ENCODE measurements around the gene MAGI1.
A peak's percentile ranks its signal among the peaks of the same experiment; 100 is the strongest.

The MAGI1 gene

GRCh38 chr3:65927576-65927975 is 111.1 kb downstream of the MAGI1 start:
- Histone ChIP-seq H3K4me3 (ENCODE audit: low read length, poor library complexity, severe bottlenecking) (no peak overlapping the region), H3F3A (ENCODE audit: low read depth) (no peaks in the 10 kb centered on the region), H2AFZ (ENCODE audit: low read length) (no peak overlapping the region), H3K36me3 (ENCODE audit: insufficient read depth, low read length) (no peaks in the 10 kb centered on the region), H3K79me2 (ENCODE audit: insufficient read depth, low read length) (no peaks in the 10 kb centered on the region), H3K9me3 (ENCODE audit: insufficient read depth, low read depth, low read length) (no peaks in the 10 kb centered on the region), H3K4me2 (ENCODE audit: low read depth, low read length, poor library complexity, severe bottlenecking) (peak overlapping the region; percentile 66), H4K20me1 (ENCODE audit: insufficient read depth, low read length, poor library complexity, severe bottlenecking) (peaks cover 9% of the 10 kb centered on the region), H3K9ac (ENCODE audit: low read depth, low read length, poor library complexity, severe bottlenecking) (no peak overlapping the region), H3K4me1 (ENCODE audit: insufficient read depth, low read length, poor library complexity, severe bottlenecking) (peaks cover 31% of the 10 kb centered on the region), H3K9me2 (replicated peaks; ENCODE audit: low read depth, low read length) (no peaks in the 10 kb centered on the region), H3K27me3 (ENCODE audit: insufficient read depth, low read length, poor library complexity, severe bottlenecking) (no peaks in the 10 kb centered on the region)
- TF ChIP-seq CTCF (conservative IDR thresholded peaks at IDR 0.05; ENCODE audit: low read length) = no peak
- TF ChIP-seq EZH2phosphoT487 (IDR thresholded peaks at IDR 0.05; ENCODE audit: borderline replicate concordance) = no peak

- no peaks in the 10 kb centered on the region for H3K36me3 ChIP-seq (ENCODE audit: insufficient read depth, low read length)
- no peak overlapping the region for H2AFZ ChIP-seq (ENCODE audit: low read length)
- no peaks in the 10 kb centered on the region for H3F3A ChIP-seq (ENCODE audit: low read depth)
- peaks cover 9% of the 10 kb centered on the region for H4K20me1 ChIP-seq (ENCODE audit: insufficient read depth, low read length, poor library complexity, severe bottlenecking)
- H3K4me3 ChIP-seq (ENCODE audit: low read length, poor library complexity, severe bottlenecking) = no peak overlapping the region
- H3K27me3 ChIP-seq (ENCODE audit: insufficient read depth, low read length, poor library complexity, severe bottlenecking) = no peaks in the 10 kb centered on the region
- TF ChIP-seq EZH2phosphoT487 (IDR thresholded peaks at IDR 0.05; ENCODE audit: borderline replicate concordance) (no peak), CTCF (conservative IDR thresholded peaks at IDR 0.05; ENCODE audit: low read length) (no peak)
- no peaks in the 10 kb centered on the region for H3K9me2 ChIP-seq (replicated peaks; ENCODE audit: low read depth, low read length)
- no peaks in the 10 kb centered on the region for H3K9me3 ChIP-seq (ENCODE audit: insufficient read depth, low read depth, low read length)
- no peak overlapping the region for H3K9ac ChIP-seq (ENCODE audit: low read depth, low read length, poor library complexity, severe bottlenecking)
- H3K4me2 ChIP-seq (ENCODE audit: low read depth, low read length, poor library complexity, severe bottlenecking) = no peak overlapping the region
- peaks cover 31% of the 10 kb centered on the region for H3K4me1 ChIP-seq (ENCODE audit: insufficient read depth, low read length, poor library complexity, severe bottlenecking)
- H3K79me2 ChIP-seq (ENCODE audit: insufficient read depth, low read length) = no peaks in the 10 kb centered on the region
Observed at GRCh38 chr3:65925254-65925954, 113.3 kb downstream of the MAGI1 start.

GRCh38 chr3:65924762-65925161 is 114.0 kb downstream of the MAGI1 start:
- H4K20me1 ChIP-seq (ENCODE audit: insufficient read depth, low read length, poor library complexity, severe bottlenecking) = peaks cover 9% of the 10 kb centered on the region
- no peak overlapping the region for H3K4me3 ChIP-seq (ENCODE audit: low read length, poor library complexity, severe bottlenecking)
- H3K27me3 ChIP-seq (ENCODE audit: insufficient read depth, low read length, poor library complexity, severe bottlenecking) = no peaks in the 10 kb centered on the region
- no peaks in the 10 kb centered on the region for H3K9me2 ChIP-seq (replicated peaks; ENCODE audit: low read depth, low read length)
- peaks cover 31% of the 10 kb centered on the region for H3K4me1 ChIP-seq (ENCODE audit: insufficient read depth, low read length, poor library complexity, severe bottlenecking)
- H3F3A ChIP-seq (ENCODE audit: low read depth) = no peaks in the 10 kb centered on the region
- no peaks in the 10 kb centered on the region for H3K36me3 ChIP-seq (ENCODE audit: insufficient read depth, low read length)
- H3K79me2 ChIP-seq (ENCODE audit: insufficient read depth, low read length) = no peaks in the 10 kb centered on the region
- no peaks in the 10 kb centered on the region for H3K9me3 ChIP-seq (ENCODE audit: insufficient read depth, low read depth, low read length)
- H3K9ac ChIP-seq (ENCODE audit: low read depth, low read length, poor library complexity, severe bottlenecking) = no peak overlapping the region
- H2AFZ ChIP-seq (ENCODE audit: low read length) = no peak overlapping the region
- no peak for TF ChIP-seq CTCF (conservative IDR thresholded peaks at IDR 0.05; ENCODE audit: low read length)
- TF ChIP-seq EZH2phosphoT487 (IDR thresholded peaks at IDR 0.05; ENCODE audit: borderline replicate concordance) = no peak
- H3K4me2 ChIP-seq (ENCODE audit: low read depth, low read length, poor library complexity, severe bottlenecking) = no peak overlapping the region

Data from Loucy (cell line).